GM19328 (cell line): Measurements from ENCODE around the gene RPS19BP1.

ENCODE experiments used
- ATAC-seq: cut with Tn5 transposase; IDR thresholded peaks from one replicate; pipeline ENCODE4 v1.9.1; 2021; ENCODE audit warnings: mild to moderate bottlenecking, moderate library complexity; ENCODE audit not compliant: unreplicated experiment

RPS19BP1 gene

DNA sequence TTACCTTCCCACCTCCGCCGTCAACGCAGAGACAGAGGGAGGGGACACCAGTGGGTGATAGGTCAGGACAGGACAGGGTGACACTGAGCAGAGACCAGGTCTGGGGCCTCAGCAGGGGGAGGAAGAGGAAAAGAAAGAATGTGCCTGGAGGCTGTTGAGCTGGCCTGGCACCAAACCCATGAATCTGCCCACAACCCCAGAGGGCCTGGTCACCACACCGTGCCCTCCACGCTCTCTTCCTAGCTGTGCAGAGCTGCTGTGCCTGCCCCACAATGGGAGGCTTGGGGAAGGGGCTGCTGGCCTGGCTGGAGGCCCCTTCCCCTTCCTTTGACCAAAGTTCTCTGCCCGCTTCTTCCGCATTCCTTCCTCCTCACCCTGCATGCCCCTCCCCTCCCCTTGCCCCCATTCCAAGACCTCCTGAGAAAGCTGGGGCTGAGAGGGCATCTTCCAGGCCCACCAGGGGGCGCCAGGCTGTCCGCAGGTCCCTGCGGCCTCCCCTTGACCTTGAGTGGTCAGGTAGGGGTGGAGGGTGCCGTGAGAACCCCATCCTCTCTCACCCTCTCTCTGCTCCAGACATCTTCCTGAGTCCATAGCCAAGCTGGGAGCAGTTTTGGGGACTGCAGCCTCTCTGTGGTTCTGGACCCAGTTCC is 27.0 kb upstream of the RPS19BP1 start:
- no peak for ATAC-seq

DNA sequence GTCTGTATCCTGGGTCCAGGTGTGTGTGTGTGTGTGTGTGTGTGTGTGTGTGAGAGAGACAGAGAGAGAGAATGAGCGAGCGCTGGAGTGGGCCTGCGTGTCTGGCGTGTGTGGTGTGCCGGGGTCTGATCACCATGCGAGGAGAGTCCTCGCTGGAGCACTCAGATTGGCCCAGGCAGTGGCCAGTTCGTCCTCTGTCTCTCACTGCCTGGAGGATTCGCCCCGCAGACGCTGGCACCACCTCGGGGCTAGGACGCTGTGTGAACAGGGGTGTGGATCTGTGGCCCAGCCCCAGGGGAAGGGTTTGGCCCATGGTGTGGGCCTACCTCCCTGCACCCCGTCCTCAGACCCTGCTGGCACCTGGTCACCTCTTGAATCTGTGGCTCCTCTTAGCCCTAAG is 26.4 kb upstream of the RPS19BP1 start:
- no peak for ATAC-seq

DNA sequence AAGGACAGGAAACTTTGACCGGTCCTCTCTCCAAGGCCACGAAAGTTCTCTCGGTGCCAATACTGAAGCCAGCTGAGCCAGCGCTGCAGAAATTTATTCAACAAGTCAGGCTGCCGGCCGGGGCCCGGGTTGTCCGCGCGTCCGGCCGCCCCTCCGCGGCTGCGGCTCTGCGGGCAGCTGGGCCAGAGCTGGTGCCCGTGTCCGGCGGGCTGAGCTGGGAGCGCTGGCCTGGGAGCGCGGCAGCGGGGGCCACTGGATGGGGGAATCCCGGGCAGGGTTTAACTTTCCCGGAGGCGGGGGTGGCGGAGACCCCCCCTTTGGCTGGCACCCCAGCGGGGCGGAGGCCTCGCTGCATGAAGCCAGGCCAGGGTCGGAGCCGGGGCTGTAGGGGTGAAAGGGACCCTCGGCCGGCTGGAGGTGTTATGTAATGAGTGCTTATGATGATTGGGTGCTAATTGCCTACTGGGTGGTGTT is 25.7 kb upstream of the RPS19BP1 start:
- ATAC-seq: no peak

DNA sequence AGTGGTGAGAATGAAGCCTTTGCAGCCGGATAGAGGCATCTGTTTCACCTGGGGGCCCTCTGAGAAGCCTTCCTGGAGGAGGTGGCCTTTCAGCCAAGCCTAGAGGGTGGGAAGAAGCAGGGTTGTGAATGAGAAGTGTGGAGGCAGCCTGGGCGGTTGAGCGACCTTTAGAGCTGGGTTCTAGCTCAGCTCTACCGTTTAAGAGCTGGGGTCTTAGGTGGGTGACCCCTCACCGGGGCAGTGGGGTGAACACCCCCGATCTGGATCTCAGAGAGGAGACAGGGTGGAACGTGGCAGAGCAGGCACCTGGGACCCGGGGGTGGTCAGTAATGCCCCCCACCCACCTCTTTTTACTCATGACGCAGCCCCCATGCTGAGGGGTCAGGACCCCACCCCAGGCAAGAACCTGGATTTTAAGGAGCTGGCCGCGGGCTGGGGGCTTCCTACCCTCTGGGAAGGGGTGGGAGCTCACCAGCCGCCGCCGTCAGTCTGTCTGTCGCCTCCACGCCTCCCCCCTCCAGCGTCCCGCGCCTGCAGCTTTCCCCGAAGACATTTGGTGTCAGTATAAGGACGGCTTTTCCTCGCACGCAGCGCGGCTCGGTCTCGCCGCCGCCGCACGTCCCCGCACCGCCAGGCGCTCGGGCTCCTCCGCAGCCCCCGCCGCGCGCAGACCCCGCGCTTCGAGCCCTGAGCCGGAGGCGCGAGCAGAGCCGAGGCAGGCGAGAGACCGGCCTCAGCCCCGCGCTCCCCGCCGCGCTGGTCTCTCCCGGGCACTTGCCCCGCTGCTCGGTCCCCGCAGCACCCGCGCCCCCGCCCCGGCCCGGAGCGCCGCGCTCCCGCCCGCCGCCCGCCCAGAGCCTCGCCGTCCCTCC is 24.7 kb upstream of the RPS19BP1 start:
- no peak for ATAC-seq

DNA sequence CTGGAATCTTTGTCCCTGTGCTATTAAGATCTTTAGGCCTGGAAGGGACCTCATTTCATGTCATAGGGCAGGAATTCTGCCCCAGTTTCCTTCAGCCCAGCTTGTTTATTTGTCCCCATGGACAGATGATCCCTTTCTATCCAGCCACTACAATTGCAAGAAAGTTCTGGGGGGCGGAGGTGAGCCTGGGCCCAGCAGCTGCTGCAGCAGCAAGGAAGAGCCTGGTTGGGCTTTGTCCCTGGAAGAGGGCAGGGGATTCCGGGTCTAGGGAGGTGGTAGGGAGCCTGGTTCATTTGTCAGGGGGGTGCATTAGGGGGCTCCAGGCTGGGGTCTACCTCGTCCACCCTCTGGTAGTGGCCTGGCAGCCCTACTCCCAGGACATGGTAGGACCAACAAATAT is 21.6 kb upstream of the RPS19BP1 start:
- no peak for ATAC-seq

DNA sequence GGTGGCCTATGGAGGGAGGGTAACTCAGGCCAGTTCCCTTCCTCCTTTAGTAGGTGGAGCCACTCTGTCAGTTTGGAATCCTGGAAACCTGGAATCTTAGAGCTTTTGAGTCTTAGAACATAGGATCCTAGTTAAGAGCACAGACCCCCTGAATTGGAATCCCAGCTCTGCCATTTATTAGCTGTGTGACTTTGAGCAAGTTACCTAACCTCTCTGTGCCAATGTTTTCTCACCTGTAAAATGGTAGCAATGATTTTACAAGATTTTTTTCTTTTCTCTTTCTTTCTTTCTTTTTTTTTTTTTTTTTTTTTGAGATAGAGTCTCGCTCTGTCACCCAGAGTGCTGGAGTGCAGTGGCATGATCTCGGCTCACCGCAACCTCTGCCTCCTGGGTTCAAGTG is 20.9 kb upstream of the RPS19BP1 start:
- ATAC-seq: no peak

DNA sequence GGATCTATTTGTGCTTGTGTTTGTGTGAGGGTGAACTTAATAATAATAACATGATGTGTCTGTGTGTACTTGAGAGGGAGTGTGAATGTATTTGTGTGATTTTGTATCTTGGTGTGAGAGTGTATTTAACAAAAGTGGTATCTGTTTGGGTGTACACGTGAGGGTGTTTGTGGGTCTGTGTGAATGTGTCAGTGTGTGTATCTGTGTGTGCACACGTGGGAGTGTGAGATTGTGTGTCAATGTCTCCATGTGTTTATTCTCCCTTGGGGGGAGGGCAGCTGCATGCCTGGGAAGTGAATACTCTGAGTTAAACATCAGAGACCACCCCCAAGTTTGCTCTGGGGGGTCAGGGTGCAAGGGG is 15.0 kb upstream of the RPS19BP1 start:
- no peak for ATAC-seq

DNA sequence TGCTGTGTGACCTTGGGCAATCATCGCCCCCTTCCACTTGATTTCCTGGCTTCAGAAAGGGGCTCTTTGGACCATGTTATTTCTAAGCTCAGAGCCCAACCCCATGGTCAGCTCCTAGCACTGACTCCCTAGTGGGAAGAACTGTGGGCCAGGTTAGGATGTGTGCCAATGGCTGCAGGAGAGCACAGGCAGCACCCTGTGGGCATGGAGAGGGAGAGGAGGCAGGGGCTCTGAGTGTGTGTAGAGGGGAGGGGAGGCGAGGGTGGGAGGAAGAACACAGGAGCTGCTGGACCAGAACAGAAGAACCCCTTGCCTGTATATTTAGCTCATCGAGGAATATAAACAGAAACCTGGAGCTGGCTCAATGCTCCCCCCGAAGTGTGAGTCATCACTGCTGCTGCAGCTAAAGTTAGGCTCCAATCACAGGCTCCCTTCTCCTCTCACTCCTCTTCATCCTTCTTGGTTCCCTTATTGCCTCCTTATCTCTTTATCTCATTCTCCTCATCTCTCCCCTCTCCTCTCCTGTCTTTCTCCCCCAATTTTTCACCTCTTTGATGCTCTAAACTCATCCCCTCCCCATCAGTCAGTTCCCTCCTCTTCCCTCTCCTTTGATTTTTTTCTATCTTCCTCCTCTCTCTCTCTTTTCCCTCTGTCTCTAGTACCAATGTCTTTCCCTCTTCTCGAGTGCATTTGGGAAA is 14.5 kb upstream of the RPS19BP1 start:
- no peak for ATAC-seq

DNA sequence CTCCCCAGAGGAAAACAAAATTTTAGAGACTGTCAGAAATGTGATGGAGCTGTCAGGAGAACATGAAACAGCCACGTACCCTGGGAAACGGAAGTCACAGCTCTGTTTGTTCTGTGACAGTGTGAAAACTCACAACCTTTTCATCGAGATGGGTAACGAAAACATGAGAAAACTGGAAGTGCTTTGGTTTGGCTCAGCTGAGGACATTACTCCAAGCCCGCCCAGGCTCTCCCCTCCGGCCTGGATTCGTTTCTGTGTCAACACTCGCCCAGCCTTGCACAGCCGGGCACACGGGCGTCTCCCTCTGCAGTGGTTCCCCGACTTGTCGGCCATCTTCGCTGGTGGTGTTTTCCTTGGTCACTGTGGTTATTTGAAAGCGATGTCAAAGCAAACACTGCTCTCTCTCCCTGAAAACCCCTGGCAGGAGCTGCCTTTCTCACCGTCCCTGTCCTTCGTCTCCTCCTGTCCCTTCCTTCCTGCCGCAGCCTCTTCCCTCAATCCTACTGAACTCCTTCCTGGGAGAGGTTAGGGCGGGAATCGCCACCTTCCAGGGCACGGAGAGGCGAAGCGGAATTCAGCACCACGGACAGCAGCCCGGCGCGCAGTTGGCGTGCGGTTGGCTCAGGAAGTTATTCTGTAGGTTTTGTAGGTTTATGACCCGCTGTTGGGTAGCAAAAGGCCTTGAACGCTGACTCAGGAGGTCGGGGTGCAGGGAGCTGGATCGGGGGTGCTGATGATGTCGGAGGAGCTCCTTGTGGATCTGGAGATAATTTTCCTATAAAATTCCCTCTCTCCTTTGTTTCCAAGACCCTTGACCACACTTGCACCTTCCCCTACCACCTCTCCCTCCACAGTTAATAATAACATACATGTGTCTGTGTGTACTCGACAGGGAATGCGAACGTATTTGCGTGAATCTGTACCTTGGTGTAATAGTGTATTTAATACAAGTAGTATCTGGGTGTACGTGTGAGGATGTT is 13.1 kb upstream of the RPS19BP1 start:
- no peak for ATAC-seq

DNA sequence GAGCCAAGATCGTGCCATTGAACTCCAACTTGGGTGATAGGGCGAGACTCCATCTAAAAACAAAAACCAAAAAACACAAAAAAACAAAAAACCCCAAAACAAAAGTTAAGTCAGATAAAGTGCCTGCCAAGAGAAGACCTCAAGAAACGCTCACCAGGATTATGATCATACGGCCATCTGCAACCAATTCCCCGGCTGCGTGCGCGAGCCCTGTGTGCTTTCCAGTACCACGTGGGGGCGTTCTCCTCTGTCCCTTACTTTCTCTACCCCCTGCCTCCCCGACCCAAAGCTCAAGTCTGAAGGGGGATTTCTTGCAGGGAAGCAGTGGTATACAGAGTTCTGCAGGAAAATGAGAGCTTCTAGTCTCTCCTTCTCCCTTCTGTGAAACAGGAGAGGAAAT is 10.5 kb upstream of the RPS19BP1 start:
- ATAC-seq: no peak

DNA sequence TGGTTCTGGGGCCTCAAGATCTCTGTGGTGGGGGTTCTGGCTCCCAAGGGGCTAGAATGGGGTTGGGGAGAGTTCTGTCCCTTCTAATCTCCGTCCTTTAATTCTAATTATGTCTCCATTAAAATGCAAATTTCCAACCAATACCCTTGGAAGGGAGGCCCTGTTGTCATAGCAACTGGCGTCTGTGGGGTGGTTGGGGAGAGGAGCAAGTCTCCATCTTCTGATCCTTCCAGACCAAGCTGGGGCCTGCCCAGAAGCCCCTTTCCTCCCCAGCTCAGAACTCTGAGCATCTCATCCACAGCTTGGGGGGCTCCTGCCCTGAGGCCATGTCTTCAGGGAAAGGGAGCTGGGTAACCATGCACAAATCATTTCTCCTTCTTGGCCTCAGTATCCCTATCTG is 5.4 kb upstream of the RPS19BP1 start:
- no peak for ATAC-seq

DNA sequence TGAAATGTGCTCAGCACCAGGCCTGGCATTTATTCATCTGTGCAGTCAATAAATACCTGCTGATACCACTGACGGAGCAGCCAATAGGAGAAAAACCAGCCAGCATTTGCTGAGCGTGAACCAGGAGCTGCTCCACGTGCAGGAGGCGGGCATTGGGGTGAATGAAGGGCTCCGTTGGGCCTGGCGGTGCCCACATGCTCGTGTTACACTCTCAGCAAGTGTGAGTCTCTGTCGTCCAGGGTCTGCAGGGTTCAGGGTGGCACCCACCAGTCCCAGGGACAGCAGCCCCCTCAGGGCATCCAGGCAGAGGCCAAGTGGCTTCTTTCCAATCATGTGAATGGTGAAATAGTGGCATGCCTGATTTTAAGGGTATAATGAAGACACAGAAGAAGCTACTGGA is 4.2 kb upstream of the RPS19BP1 start:
- ATAC-seq: no peak

DNA sequence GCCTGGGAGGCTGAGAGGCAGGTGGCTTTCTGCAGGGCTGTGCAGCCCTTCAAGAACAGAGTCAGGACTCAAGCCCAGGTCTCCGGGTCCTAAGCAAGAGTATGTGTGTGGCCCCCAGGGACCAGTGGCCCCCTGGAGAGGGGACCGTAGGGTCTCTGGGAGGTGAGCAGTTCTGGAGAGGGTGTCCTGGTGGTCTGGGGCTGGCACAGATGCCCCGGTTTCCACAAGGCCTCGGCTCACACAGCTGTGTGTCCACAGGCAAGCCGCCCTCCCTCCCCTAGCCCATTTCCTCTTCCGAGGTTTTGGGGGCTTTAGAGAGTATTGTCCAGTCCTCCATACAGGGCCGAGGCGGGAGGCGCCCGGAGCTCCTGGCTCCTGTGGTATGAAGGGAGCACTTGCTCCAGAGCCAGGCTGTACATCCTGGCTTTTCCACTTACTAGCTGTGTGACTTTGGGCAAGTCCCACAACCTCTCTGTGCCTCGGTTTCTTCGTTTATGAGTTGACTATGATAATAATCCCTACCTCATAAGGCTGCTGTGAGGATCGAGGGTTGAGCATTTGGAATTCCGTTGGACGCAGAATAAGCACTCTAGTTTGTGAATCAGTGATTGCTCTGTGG is 3.4 kb upstream of the RPS19BP1 start:
- no peak for ATAC-seq

DNA sequence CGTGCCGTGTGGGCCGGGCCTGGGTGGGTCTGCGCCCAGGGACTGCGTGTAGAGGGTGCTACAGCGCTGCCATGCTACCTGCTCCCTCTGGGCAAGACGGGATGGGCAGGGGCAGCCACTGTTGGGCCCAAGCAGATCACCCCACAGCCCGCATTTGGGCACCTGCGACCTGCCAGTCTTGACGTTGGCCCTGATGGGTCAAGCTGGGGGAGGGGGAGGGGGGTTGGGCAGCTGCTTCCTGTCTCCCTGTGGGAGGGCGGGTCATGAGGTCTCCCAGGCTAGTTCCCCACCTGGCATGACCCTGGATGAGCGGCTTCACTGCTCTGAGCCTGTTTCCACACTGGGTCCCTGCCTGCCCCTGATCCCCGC is 2.8 kb upstream of the RPS19BP1 start:
- no peak for ATAC-seq

DNA sequence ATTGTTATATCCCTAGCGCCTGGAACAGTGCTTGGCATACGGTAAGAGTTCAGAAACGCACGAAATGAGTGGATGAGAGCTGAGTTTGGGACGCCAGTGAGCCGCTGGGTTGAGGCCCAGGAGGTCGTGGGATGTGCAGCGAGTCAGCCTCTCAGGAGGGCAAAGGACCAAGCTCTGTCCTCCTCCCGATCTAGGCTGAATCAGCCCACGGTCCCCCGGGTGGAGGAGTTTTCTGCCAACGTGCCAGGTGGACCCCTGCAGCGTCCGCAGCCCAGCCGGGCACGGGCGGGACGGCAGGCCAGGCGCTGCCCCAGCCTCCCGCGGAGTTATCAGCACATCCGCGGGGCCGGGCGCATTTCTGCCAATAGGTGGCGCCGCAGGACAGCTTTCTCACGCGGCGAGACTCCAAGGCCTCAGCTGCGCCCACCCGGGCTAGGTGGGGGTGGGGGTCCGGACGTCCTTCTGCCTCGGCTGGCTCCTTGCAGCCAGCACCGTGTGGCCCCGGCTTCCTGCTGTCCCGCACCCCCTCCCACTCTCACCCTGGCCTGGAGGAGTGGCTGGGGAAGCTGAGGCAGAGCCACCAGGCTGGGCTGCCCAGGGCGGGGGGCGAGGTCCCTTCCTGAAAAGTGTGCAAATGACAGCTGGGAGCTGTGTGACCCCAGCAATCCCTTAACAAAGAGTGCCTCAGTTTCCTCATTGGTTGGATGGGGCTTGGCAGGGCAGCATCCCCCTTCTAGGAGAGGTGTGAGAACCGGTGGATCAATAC is 2.2 kb upstream of the RPS19BP1 start:
- no peak for ATAC-seq

DNA sequence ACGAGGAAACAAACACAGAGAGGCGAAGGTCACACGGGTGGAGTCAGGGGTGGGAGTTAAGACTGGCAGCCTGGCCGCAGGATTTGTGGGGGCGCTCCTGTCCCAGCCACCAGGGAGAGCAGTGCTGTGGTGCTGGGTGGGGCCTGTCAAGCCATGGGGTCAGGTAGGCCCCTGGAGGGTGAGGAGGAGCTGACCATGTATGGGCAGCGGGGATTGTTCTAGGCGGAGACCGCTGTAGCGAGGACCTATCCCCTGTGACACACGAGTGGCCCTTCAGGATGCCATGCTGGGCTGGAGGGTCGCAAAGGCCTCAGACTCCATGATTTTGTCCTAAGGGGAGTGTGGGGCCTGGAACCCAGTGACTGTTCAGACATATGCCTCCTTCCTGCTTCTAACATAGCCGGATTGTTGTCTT is 1.6 kb upstream of the RPS19BP1 start:
- no peak for ATAC-seq

DNA sequence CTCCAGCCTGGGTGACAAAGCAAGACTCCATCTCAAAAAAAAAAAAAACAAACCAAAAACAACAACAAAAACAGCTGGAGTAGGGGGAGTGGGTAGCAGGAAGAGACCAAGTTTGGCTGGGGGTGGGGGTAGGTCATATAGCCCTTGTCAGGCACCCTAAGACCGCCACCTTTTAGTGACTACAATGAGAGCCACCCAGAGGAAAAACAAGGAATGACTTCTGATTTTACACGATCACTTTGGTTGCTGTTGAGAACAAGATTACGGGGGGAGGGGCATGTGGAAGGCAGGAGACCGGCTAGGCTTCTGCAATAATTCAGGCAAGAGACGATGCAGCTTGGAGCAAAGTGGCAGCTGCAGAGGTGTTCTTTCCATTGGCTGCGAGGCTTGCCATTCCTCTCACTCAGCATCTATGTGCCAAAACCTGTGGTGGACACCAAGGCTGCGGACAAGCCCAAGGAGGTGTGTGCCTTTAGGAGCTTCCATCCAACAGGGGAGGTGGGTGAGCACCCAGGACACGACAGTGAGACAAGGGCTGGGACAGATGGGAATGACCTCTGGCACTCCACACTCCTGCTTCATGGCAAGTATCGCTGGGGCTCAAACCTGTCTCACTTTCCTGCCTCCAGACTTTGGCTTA is 1.7 kb downstream of the RPS19BP1 start:
- ATAC-seq: no peak

DNA sequence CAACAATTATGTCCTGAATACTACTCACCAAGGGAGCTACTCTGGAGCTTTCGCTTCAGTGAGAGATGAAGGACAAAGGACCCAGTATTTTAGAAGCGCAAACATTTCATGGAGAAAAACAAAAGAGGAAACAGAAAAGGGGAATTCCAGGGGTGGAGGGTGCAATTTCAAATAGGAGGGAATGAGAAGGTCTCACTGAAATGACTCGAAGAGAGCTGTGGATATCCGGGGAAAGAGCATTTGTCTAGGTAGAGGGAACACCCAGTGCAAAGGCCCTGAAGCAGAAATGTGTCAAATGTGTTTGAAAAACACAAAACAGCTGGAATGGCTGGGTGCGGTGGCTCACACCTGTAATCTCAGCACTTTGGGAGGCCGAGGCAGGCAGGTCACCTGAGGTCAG is 2.4 kb downstream of the RPS19BP1 start:
- ATAC-seq: no peak

DNA sequence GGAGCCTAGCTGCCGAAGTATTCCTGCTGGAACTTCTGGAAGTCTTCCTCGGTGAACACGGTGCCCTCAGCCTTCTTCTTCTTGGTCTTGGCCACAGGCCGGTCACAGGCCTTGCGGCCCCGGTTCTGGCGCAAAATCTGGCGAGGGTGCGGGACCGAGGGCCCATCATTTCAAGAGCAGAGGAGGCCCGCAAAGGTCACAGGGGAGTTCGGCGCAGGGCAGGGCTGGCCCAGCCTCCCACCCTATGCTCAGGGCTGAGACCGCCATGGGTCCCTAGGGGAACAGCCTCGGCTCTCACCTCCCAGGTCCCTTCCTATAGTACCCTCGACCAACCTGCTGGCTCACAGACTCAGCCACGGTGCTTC is 3.1 kb downstream of the RPS19BP1 start:
- no peak for ATAC-seq
